Effector memory CD8-positive, alpha-beta T cell (primary cell): ENCODE results near the gene SRCIN1.

Experiments used
- ATAC-seq: fragments of 150-1000 bp; cut with Tn5 transposase; replicated peaks from 2 replicates; pipeline ENCODE4 v1.10.0; 2021; ENCODE audit warnings: mild to moderate bottlenecking, moderate library complexity
- DNase-seq, 3 experiments: peaks; one replicate each; pipeline ENCODE4 v3.0.0; 2021
- H3K27ac Mint-ChIP-seq, 2 donors: one replicate each; pipeline ENCODE4 v1.8.0; 2022; ENCODE audit warnings: mild to moderate bottlenecking in 2 of 2, mixed read lengths in 2 of 2, moderate library complexity in 2 of 2
- H3K27me3 Mint-ChIP-seq, 2 donors: one replicate each; pipeline ENCODE4 v1.8.0; 2022; ENCODE audit warnings: mixed read lengths in 2 of 2
- H3K36me3 Mint-ChIP-seq: one replicate; pipeline ENCODE4 v1.8.0; 2022; ENCODE audit warnings: mild to moderate bottlenecking, moderate library complexity, mixed read lengths; ENCODE audit not compliant: insufficient read depth
- H3K4me1 Mint-ChIP-seq, 2 donors: one replicate each; pipeline ENCODE4 v1.8.0; 2022; ENCODE audit warnings: low read depth in 2 of 2, mixed read lengths in 2 of 2
- H3K4me3 Mint-ChIP-seq, 2 donors: one replicate each; pipeline ENCODE4 v1.8.0; 2022; ENCODE audit warnings: mild to moderate bottlenecking in 2 of 2, mixed read lengths in 2 of 2, moderate library complexity in 2 of 2
- H3K9me3 Mint-ChIP-seq, 2 donors: one replicate each; pipeline ENCODE4 v1.8.0; 2022; ENCODE audit warnings: mixed read lengths in 2 of 2

Gene SRCIN1

DNA sequence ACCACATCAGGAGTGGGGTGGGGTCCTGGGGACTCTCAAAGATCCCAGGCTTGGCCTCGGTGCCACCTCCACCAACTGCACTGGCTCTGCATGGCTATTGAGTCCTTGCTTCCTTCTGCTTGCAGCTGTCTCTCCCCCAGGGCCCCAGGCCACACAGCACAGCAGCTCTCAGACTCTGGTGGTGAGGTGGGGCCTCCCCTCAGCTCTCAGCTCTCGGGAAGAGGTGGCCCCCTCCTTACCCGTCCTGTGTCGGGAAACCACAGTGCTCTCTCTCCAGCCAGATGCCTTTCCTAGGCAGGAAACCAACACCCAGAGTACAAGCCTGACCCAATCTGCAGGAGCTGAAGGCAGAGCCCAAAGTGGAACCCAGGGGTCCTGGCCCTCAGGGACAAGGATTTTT is 18.5 kb downstream of the SRCIN1 start:
- DNase-seq, result no peak
- H3K9me3 Mint-ChIP-seq, result no peaks in the 10 kb centered on the region
- peaks cover 73 to 95% of the 10 kb centered on the region in 2 donors for H3K27me3 Mint-ChIP-seq
- no peak for ATAC-seq
- no peak overlapping the region for H3K27ac Mint-ChIP-seq
- H3K4me1 Mint-ChIP-seq, result peaks cover 26 to 34% of the 10 kb centered on the region in 2 donors
- no peak overlapping the region for H3K4me3 Mint-ChIP-seq
- peaks cover 4% of the 10 kb centered on the region for H3K36me3 Mint-ChIP-seq

DNA sequence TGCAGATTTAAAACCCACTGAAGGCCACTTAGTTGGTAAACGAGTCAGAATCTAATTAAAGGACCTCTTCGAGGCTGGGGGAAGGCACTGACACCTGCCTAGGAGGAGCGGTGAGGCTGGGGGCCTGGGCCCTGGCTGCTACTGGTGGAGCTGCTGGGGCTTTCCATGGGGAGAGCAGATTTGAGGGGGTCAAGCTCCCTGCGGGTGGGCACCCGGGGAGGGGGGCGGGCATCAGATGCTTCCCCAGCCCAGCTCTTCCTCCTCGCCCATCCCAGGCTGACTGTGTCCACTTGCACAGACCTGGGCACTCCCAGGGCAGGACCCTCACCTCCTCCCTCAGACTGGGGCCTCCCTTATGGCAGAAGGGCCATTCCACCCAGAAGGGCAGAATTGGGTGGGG is 19.0 kb downstream of the SRCIN1 start:
- DNase-seq (no peak), ATAC-seq (no peak)
- H3K27me3 Mint-ChIP-seq, result peaks cover 71 to 95% of the 10 kb centered on the region in 2 donors
- H3K9me3 Mint-ChIP-seq, result no peaks in the 10 kb centered on the region
- H3K4me1 Mint-ChIP-seq, result peaks cover 22 to 29% of the 10 kb centered on the region in 2 donors
- H3K27ac Mint-ChIP-seq, result no peak overlapping the region
- no peak overlapping the region for H3K4me3 Mint-ChIP-seq
- H3K36me3 Mint-ChIP-seq, result peaks cover 4% of the 10 kb centered on the region

DNA sequence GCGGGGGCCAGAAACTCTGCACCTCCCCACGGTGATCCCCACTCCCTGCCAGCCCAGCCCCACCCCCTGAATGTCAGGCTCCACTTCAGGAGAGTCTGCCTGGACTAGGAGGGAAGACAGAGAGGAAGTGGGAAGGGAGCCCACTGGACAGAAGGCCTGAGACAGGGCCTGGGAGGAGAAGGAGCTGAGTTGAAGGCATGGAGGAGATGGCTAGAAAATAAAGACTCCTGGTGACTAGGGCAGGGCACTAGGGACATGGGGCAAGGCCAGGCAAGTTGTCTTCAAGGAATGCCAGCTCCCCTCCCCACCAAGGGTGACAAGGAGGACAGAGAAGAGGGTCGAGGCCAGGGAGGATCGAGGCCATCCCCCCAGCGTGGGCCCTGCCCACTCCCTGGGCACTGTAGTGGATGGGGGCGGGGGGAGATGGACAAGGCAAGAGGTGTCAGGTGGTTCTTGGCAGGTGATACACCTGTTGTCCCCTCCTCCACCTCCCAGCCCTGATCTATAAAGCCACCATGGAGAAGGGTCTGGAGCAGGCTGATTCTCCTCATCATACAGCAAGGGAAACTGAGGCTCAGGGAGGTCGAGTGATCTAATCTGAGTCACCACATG is 19.7 kb downstream of the SRCIN1 start:
- Mint-ChIP-seq H3K9me3 (no peaks in the 10 kb centered on the region), H3K27ac (no peak overlapping the region), H3K36me3 (peaks cover 4% of the 10 kb centered on the region), H3K27me3 (peaks cover 64 to 92% of the 10 kb centered on the region in 2 donors), H3K4me3 (no peak overlapping the region), H3K4me1 (peaks cover 15 to 22% of the 10 kb centered on the region in 2 donors)
- ATAC-seq (no peak), DNase-seq (no peak)

DNA sequence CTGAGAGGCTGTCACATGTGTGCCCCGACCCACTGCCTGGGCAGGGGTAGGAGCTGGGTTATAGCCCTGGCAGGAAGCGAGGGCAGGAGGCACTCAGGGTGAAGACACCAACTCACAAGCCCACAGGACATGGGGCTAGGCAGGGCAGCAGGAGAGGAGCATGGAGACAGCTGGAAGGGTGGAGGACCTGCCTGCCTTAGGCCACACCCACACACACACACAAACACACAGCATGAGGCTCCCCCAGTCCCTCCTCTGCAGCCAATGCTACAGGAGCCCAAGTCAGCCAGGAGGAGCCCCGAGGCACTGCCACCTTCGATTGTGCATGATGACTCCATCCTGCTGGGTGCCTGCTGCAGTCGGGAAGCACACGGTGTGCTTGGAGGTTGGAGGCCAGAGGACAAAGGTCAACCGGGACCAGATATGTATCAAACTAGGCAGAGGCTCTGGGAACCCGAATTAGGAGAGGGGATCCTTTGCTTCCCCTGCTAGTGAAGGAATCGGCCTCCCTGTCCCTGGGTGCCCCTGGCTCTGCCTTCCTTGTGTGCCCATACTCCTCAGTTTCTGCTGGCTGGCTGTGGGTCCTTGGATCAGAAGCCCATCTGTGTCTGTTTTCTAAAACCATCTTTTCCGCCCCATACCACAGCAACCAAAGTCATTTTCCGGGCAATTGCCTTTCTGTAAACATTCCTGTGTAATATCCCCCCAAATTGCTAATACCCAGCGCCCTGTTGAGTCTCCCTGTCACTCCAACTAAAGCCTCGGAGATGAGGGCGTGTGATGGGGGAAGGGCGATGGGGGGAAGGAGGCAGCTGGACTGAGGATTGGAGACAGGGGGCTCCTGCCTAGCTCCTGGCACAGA is 20.5 kb downstream of the SRCIN1 start:
- Mint-ChIP-seq H3K36me3 (peaks cover 4% of the 10 kb centered on the region), H3K27me3 (peaks cover 64 to 92% of the 10 kb centered on the region in 2 donors), H3K4me1 (peaks cover 7 to 21% of the 10 kb centered on the region in 2 donors), H3K9me3 (no peaks in the 10 kb centered on the region), H3K27ac (no peak overlapping the region), H3K4me3 (no peak overlapping the region)
- DNase-seq (no peak), ATAC-seq (no peak)

DNA sequence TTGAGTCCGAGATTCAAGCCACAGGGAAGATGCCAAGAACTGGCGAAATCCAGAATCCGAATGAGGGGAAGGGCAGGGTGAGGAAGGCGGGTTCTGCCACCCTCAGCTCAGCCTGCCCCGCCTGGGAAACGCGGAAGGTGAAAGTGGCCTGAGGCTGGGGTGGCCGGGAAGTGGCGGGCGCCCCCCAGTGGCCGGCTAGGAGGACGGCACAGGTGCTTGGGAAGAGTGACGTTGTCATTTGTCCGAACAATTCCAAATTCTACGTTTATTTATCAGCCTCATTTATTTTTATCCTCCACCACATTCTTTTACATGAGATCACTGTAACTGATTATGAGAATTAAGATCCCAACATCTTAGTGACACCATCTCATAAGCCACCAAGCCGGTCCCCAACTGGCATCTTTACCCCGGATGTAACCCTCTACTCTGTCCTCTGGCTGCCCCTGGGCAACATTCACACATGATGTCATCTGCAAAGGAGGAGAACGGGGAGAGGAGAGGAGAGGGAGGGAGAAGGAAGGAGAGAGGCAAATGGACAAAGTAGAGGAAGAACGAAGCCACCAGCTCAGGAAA is 21.3 kb downstream of the SRCIN1 start:
- DNase-seq (peak; percentile 46 to 59 (median 54)), ATAC-seq (peak; percentile 88)
- H3K9me3 Mint-ChIP-seq, result no peaks in the 10 kb centered on the region
- peaks cover 7 to 24% of the 10 kb centered on the region in 2 donors for H3K4me1 Mint-ChIP-seq
- H3K27me3 Mint-ChIP-seq, result peaks cover 73 to 92% of the 10 kb centered on the region in 2 donors
- H3K36me3 Mint-ChIP-seq, result peaks cover 4% of the 10 kb centered on the region
- no peak overlapping the region for H3K4me3 Mint-ChIP-seq
- no peak overlapping the region for H3K27ac Mint-ChIP-seq

DNA sequence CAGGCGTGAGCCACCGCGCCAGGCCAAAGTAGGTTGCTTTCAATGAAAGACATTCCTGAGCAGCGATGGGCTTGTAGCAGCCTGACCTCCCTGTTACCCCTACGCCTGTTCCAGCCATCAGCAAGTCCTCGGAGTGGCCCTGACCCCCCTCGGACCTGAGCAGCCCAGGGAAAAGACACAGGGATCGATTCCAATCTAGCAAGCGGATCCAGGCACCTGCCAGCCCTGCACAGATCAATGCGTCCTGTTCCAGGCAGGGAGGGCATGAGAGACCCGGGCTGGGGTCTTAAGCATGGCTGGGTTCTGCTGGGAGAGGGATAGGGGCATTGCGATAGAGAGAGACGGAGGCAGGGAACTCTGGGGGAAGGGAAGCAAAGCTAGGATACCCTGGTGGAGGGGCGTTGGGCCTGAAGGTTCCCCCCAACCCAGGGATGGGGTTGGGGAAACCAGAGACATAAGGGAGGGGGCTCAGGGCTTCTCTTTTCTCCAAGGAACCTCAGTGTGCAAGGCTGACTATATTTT is 21.9 kb downstream of the SRCIN1 start:
- Mint-ChIP-seq H3K4me3 (no peak overlapping the region), H3K27ac (no peak overlapping the region), H3K36me3 (peaks cover 4% of the 10 kb centered on the region), H3K9me3 (no peaks in the 10 kb centered on the region), H3K4me1 (peaks cover 7 to 25% of the 10 kb centered on the region in 2 donors), H3K27me3 (peaks cover 74 to 92% of the 10 kb centered on the region in 2 donors)
- no peak for ATAC-seq
- no peak for DNase-seq

DNA sequence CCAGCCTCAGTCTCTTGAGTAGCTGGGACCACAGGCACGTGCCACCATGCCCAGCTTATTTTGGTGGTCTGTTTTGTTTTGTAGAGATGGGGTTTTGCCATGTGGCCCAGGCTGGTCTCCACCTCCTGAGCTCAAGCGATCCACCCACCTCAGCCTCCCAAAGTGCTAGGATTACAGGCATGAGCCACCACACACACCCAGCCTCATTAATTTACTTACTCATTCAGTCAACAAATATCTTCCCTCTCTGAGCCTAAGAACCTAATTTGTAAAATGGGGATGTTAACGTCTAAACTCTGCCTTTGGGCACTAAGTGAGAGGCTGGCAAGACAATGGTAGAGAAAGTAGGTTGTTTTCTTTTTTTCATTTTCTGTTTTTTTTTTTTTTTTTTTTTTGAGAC is 22.6 kb downstream of the SRCIN1 start:
- no peak for ATAC-seq

DNA sequence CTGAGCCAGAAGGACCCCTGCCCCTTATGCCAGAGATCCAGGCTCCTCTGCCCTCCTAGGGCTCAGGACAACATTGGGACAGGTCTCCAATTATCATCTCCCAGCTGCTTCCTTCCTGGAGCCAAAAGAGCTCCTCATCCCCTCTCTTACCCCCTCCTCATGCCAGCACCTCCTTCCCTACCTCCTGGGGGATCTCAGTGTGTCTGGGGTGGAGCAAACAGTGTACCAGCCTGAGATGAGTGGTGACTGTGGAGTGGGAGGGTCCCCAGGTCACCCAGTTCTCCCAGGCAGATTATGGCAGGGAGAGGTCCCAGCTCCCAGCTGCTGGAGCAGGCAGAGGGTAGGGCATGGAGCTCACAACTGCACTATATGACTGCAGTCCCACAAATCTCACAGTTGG is 23.7 kb downstream of the SRCIN1 start:
- no peaks in the 10 kb centered on the region for H3K9me3 Mint-ChIP-seq
- DNase-seq (no peak), ATAC-seq (no peak)

More for the DNA sequence above, 22.6 kb downstream of the SRCIN1 start:
- H3K27me3 Mint-ChIP-seq, result peaks cover 68 to 92% of the 10 kb centered on the region in 2 donors
- H3K4me1 Mint-ChIP-seq, result peaks cover 7 to 26% of the 10 kb centered on the region in 2 donors
- peaks cover 4% of the 10 kb centered on the region for H3K36me3 Mint-ChIP-seq
- no peak overlapping the region for H3K4me3 Mint-ChIP-seq
- no peaks in the 10 kb centered on the region for H3K9me3 Mint-ChIP-seq
- DNase-seq, result no peak
- no peak overlapping the region for H3K27ac Mint-ChIP-seq

DNA sequence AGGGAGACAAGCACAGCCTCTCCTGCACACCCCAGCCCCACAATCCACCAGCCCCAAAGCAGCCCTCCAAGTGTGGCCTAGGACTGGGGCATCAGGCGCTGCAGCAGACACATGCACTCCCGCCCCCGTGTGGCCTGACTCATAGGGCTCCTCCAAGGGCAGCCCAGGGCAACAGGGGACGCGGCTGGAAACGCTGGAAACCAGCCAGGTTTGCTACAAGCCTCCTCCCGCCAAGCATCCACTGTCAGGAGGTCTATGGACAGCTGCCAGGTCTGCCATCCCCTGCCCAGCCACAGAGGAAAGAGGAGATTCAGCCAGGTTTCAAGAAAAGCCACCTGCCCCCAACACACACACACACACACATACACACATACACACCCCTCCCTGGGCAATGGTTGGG is 25.8 kb downstream of the SRCIN1 start:
- H3K36me3 Mint-ChIP-seq, result peaks cover 4% of the 10 kb centered on the region
- DNase-seq, result no peak
- no peak overlapping the region for H3K4me3 Mint-ChIP-seq
- H3K27me3 Mint-ChIP-seq, result peaks cover 69 to 92% of the 10 kb centered on the region in 2 donors
- peaks cover 7 to 20% of the 10 kb centered on the region in 2 donors for H3K4me1 Mint-ChIP-seq
- ATAC-seq, result no peak
- H3K9me3 Mint-ChIP-seq, result no peaks in the 10 kb centered on the region
- no peak overlapping the region for H3K27ac Mint-ChIP-seq

More for the DNA sequence above, 23.7 kb downstream of the SRCIN1 start:
- Mint-ChIP-seq H3K27ac (no peak overlapping the region), H3K4me1 (peaks cover 7 to 24% of the 10 kb centered on the region in 2 donors), H3K4me3 (no peak overlapping the region), H3K36me3 (peaks cover 4% of the 10 kb centered on the region), H3K27me3 (peaks cover 68 to 92% of the 10 kb centered on the region in 2 donors)

DNA sequence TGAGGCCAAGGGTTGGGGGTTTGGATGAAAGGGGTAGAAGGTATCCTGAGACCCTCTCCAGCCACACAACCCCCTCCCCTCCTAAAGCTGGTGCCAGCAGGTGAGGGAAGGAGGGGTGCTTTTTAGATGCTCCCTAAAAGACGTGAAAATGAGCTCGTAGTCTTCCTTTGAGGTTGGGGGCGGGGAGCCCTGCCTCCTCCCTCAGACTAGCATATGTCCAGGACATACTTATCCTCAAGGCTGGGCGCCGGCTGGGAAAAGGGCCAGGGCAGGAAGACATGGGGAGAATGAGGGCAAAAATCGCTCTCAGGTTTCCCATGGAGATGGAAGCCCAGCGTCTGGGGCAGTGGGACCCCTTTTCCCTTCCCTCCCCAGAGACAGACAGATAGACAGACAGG is 26.7 kb downstream of the SRCIN1 start:
- Mint-ChIP-seq H3K27ac (no peak overlapping the region), H3K9me3 (no peaks in the 10 kb centered on the region), H3K27me3 (peaks cover 67 to 92% of the 10 kb centered on the region in 2 donors), H3K4me3 (no peak overlapping the region), H3K4me1 (peaks cover under 1 to 15% of the 10 kb centered on the region in 2 donors), H3K36me3 (no peaks in the 10 kb centered on the region)
- DNase-seq (no peak), ATAC-seq (no peak)

DNA sequence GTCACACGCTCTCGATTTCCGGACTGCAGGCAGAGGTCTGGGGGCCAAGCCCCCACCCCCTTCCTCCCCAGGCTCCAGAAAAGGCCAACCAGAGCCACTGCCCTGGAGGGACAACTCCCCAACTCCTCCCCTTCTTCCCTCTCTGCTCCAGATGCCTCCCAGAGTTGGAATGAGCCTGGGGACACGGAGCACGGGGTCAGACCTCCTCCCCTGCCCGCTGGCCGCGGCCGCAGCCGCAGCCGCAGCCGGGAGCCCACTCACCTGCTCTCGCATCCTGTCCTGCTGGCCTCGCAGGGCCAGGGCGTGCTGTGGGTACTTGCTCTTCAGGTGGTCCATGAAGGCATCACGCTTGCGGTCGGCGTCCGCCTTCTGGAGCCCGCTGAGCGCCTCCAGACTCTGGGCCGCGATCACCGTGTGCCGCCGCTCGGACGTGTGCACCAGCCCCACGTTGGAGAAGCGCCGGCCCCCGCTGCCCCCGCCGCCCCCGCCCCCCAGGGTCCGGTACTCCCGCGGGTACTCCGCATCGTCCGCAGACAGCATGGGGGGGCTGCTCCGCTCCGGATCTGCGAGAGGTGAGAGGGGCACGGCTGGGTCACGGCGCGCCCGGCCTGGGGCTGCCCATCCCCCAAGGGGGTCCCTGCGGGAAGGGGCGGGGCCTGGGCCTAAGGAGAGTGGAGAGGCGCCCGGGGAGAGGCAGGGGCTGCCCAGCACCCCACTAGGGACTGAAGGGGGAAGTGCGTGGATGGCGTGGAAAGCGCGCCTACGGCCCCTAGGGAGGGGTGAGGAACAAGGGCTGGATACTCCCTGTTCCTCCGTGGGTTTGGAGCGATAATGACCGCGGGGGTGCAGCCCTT is 27.3 kb downstream of the SRCIN1 start:
- Mint-ChIP-seq H3K4me3 (no peak overlapping the region), H3K9me3 (no peaks in the 10 kb centered on the region), H3K36me3 (no peaks in the 10 kb centered on the region), H3K27ac (no peak overlapping the region), H3K27me3 (peaks cover 73 to 92% of the 10 kb centered on the region in 2 donors), H3K4me1 (peaks cover 2 to 12% of the 10 kb centered on the region in 2 donors)
- ATAC-seq (no peak), DNase-seq (no peak)

DNA sequence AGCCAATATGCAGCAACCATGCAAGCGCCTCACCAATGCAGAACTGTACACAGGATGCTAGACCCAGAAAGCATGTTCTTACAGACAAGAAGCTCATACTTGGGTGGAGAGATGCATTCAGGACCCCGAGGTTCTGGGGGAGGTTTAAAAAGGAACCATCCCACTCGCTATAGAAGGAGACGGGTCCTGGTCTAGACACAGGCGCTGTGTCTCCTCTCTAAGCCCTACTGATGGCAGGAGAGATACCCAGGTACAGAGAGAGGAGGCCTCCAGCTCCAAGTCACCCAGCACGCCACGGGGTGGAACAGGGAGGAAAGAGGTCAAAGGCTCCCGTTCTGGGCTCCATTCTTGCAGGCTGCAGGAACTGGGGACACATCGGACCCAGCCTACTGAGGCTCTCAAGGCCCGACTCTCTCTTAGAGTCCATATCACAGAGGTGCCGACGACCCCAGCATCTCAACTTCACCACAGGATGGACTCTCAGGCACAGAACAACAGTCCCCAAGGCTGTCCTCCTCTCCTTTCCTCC is 28.0 kb downstream of the SRCIN1 start:
- no peak overlapping the region for H3K27ac Mint-ChIP-seq
- DNase-seq, result no peak
- H3K36me3 Mint-ChIP-seq, result no peaks in the 10 kb centered on the region
- H3K9me3 Mint-ChIP-seq, result no peaks in the 10 kb centered on the region
- peaks cover 5 to 14% of the 10 kb centered on the region in 2 donors for H3K4me1 Mint-ChIP-seq
- H3K4me3 Mint-ChIP-seq, result no peak overlapping the region
- ATAC-seq, result no peak
- peaks cover 77 to 95% of the 10 kb centered on the region in 2 donors for H3K27me3 Mint-ChIP-seq
